Coronary artery (tissue), 2 donors: ENCODE data around the gene MSMO1.

Experiments used
- DNase-seq: peaks from one replicate; pipeline ENCODE4 v3.0.0-alpha.2; 2017; ENCODE audit warnings: low spot score
- H3K27ac ChIP-seq, 2 donors: fragments of 200-600 bp; sonication (generic); one replicate each; pipeline ENCODE4 v1.5.1; 2016 to 2019
- H3K4me3 ChIP-seq: fragments of 200-600 bp; sonication (generic); 2 replicates; pipeline ENCODE4 v1.5.1; 2016; ENCODE audit warnings: mild to moderate bottlenecking, moderate library complexity
- CTCF ChIP-seq: fragments of 200-600 bp; sonication (generic); IDR thresholded peaks from one replicate; pipeline ENCODE4 v1.5.1; 2019; ENCODE audit warnings: antibody characterized with exemption

Gene MSMO1

GRCh38 chr4:165347647-165348569, 20.4 kb downstream of the MSMO1 start:
- DNase-seq, result no peak
- no peak overlapping the region for H3K4me3 ChIP-seq
- TF ChIP-seq CTCF, result no peak
- H3K27ac ChIP-seq, result no peak overlapping the region

- Histone ChIP-seq H3K27ac (no peak overlapping the region), H3K4me3 (no peak overlapping the region)
- DNase-seq, result no peak
- TF ChIP-seq CTCF, result no peak
These were observed 24.1 kb downstream of the MSMO1 start for GRCh38 chr4:165351359-165352130.

- H3K27ac ChIP-seq, result no peak overlapping the region
- H3K4me3 ChIP-seq, result no peak overlapping the region
- peak; percentile 21 for TF ChIP-seq CTCF
- DNase-seq, result no peak
These were observed 28.4 kb downstream of the MSMO1 start for GRCh38 chr4:165355900-165356300.

GRCh38 chr4:165359506-165359905, 32.0 kb downstream of the MSMO1 start:
- no peak for DNase-seq
- Histone ChIP-seq H3K27ac (no peak overlapping the region), H3K4me3 (no peak overlapping the region)
- TF ChIP-seq CTCF, result no peak

- DNase-seq, result no peak
- no peak for TF ChIP-seq CTCF
- no peak overlapping the region for H3K27ac ChIP-seq
These were observed 32.7 kb downstream of the MSMO1 start for GRCh38 chr4:165360041-165360695.

GRCh38 chr4:165360985-165361670, 33.7 kb downstream of the MSMO1 start:
- TF ChIP-seq CTCF, result no peak
- H3K4me3 ChIP-seq, result no peak overlapping the region
- DNase-seq, result no peak
- H3K27ac ChIP-seq, result no peak overlapping the region

More at GRCh38 chr4:165360041-165360695, 32.7 kb downstream of the MSMO1 start:
- no peak overlapping the region for H3K4me3 ChIP-seq
